Smooth muscle cell of the coronary artery (primary cell): ENCODE results near the gene OTP. TPM values are rescaled to one million over a fixed set of nuclear protein-coding genes. Genes with fewer than 3 reads are reported as not detected.

Experiments used
- total RNA-seq: library from RNA; depleted of rRNA; stranded (reverse); fragments of >200 nt; gene quantifications from 2 replicates; pipeline ENCODE4 v1.2.3, GENCODE V29; 2014; ENCODE audit warnings: low replicate concordance

The OTP gene
- not detected in 2 replicates for total RNA-seq

DNA sequence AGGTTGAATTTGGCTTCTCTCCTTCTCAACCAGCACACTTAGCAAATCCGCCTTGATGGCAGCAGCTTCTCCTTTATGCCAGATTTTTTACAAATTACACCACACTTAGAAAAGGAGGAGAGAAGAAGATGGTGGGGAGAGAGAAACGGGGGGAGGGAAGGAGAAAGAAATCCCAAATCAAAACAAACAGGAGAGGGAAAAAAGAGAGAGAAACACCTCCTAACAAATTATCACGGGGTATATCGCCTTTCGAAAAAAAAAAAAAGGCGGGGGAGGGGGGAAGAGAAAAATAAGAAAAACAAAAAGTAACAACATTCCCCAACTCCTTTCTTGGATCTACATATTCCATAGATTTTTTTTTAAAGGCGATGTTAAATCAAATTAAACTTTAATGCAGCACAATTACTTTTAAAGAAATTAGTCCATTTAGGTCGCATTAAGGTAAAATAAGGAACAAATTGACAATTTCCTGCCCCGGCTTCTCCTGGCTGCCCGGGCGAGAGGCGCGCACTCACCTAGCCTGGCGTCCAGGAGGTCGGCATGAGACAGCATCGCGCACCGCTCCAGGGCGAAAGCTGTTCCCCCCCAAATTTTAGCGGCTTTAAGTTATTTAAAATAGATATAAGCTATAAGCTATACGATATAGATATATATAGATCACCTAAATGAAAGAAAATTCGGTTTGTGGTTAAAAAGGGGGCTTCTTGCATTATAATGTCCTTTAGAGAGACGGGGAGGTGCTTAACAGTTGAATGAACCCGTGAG lies at the start of gene OTP:
TSS of gene OTP (minus strand) at position 716 of the 765 bp plus-strand sequence. CDS start at position 552, 164 bp downstream.

Other genes starting within 250 kb of the OTP start
- 69.5 and 82.5 TPM in 2 replicates for gene WDR41, start 146.4 kb downstream of the OTP start, total RNA-seq
- 64.0 and 121 TPM in 2 replicates for gene TBCA, start 137.6 kb upstream of the OTP start, total RNA-seq